Medulla oblongata (tissue), 1 donor: ENCODE measurements around the gene PARD3B.

Experiments used
- DNase-seq: peaks from one replicate; pipeline ENCODE4 v3.0.0-alpha.2; 2015; ENCODE audit errors: extremely low spot score

PARD3B gene

GRCh38 chr2:204583773-204584172 is 38.5 kb downstream of the PARD3B start:
- DNase-seq, result peak; percentile 56

DNA sequence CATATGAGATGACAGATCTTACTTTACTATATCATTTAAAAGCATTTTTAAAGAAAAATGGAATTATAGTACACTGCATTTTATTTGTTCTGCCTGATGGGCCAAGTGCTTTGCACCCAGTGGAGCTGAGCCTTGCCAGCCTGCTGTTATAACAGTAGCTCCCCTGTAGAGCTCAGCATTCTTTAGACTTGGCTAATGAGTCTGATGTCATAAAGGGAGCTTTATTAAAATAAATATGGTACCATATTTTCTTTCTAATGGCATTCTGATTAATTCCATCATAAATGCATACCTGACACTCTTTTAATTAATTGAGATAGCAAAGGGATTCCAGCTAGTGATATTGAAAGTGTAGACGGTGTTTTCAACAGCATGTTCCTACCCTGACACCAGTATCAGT is 40.7 kb downstream of the PARD3B start:
- DNase-seq, result no peak

DNA sequence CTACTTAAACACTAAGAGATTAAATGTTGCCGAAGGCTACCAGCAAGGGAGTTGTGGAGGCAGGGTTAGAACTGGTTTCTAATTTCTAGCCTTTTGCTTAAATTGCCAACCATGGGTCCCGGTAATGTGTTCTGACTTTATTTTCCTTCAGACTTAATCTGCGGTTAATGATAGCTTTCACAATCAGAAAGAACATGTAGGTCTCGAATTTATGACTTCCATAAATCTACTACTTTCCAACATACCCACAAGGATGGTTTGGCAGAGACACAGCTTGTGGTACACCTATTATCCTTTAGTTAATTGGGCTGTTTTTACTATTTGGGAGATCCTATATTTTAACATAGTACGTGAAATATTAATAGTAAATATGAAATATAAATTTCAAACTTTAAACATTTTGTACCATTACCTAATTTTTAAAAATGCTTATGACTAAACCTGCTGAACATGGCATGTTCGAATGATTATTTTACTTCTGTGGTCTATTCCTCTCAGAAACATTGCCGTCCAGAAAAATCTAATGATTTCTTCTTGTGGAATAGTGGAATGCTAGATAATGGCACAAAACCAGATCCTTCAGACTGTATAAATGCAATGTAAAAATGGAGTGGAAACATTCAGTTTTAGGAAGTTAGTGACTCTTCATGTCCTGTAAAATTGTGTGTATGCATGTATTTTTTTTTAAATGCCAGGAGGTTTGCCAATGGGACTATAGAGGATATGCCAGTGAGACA is 41.3 kb downstream of the PARD3B start:
- no peak for DNase-seq

- DNase-seq, result no peak
Observed at GRCh38 chr2:204590063-204590462, 44.8 kb downstream of the PARD3B start.

- DNase-seq, result peak; percentile 21
Observed at GRCh38 chr2:204591225-204591624, 46.0 kb downstream of the PARD3B start.

DNA sequence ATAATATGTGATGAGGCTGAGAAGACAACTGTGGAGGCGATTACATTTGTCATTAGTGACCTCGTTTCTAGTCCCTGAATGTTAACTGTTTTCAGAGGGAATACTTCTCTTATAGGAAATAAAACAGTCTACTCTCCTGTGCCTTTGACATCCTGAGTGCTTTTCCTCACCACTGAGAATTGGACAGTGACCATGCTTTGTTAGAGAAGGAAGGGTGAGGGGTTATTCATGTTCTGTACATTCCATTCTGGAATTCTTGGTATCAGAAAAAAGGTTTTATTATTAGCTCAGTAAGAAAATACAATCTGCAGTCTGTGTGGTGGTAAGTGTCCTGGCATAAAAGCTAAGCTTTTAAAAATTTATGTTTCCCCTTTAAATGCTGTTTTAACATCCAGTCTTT is 58.8 kb downstream of the PARD3B start:
- DNase-seq, result no peak

GRCh38 chr2:204608237-204608939 is 63.1 kb downstream of the PARD3B start:
- DNase-seq, result peak; percentile 73

DNA sequence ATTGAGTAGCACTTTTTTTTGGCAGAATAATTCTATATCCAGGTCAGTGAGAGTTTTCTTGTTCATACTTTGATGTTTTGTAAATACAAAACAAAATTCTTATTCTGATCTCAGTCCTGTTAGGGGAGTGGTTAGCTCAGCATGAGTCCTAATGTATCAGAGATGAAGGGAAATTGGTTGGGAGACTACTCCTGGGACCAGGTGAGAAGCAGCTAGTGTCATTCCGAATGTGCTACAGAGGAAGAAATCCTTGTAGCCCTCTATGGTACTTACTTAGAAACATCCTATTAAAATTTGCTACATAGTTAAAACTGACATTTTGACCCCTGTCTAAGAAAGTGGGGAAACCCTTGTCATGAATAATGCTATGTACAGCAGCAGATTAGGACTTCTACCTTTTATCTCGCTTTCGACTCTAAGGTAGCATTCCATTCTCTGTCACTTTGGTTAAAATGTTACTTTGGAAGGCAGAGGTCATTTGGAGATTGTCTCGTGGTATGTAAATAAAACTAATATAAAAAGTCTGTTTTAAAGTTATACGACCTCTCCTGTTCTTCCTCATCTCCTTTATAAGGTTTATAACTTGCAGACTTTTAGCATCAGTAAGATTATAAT is 65.8 kb downstream of the PARD3B start:
- DNase-seq, result no peak

DNA sequence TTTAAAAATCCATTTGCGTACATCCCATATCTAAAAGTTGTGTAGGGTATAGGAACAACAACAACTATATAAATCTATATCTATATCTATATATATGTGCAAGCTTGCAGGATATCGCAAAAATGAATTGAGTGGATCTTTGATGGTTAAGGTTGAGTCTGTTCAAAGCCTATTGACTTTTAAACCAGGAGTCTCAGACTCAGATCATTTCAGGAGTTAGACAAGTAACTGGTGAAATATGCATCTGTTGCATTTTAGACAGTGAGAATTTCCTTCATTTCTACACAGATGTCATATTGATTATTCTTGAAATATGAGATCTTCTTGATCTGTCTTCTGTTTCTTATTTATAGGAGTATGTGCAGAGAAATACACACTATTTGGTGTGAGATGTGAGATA is 66.5 kb downstream of the PARD3B start:
- no peak for DNase-seq

DNA sequence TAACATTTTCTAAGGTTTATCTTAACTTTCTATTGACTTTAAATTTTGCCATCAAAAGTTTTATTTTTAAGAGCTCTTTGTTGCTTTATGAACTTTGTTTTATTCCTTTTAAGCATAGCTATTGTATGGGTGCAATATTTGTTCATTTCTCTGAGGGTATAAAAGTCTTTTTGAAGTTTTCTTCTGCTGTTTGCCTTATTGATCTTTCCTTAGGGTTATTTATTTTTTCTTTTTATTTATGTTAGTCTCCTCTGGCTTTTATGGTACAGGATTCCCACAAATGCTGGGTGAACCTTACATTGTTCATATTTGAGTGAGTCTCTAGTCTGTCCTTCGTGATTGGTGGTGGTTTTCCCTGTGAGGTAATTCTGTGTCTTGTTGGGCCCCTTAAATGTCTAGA is 68.4 kb downstream of the PARD3B start:
- no peak for DNase-seq

DNA sequence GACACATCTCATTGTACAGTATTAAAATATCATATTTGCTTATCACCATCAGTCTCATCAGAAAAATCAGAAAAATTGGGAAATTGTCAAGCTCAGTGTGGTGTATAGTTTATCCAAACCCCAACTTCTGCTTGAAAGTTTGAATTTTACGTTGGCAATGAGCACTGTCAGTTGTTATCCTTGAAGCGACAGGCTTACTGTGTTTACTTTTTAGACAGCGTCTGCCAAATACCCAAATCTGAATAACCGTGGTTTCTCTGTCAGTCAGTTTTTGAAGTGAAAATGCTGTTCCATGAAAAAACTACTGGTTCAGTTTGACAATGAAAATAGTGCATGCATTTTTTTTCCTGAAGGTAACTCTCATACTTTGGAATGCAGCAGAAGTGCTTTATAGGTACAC is 70.2 kb downstream of the PARD3B start:
- no peak for DNase-seq

GRCh38 chr2:204625135-204625534 is 79.9 kb downstream of the PARD3B start:
- DNase-seq, result peak; percentile 85

DNA sequence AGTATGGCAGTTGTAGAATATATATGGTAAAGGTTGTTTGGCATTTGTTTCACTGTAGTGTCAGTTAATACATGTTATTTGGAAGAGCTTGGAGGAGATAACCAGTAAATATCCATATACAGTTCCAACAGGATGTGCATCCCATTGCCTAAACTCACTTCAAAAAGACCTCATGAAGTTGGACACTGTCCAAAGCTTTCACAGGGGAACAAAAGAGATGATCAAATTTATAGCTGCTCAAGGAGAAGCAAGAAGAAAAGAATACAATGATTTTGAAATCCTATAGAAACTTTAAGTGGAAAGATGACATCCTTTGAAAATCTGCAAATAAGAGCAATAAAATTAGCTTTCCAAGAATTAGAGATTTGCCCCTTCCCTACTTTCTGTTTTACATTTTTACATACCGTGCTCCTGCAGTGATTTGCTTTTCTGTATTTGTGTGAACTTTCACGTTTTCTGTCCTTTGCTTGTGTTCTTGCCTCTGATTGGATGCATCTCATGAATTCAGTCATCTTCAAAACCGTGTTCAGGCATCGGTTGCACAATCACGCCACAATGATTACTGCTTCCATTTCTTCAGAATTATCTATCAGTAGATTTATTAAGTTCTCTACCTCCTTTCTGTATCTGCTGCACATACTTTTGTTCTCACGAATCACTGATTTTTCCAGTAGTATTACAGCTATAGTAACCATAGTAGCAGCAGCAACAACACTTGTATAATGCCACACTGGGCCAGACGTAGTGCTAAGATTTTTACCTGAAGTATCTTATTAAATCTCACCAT is 83.8 kb downstream of the PARD3B start:
- no peak for DNase-seq

DNA sequence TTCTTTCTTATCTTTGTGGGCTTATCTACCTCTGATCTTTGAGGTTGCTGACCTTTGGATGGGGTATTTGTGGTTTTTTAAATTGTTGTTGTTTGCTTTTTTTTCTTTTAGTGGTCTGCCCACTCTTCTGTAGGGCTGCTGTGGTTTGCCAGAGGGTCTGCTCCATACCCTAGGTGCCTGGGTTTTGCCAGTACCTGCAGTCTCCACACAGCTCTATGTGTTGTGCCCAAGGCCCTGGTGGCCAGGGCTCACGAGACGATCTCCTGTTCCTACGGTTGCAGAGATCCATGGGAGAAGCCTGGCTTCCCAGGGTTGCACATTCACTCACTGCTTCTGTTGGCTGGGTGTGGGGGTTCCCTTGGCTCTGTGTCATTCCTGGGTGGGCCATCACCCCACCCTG is 87.1 kb downstream of the PARD3B start:
- DNase-seq, result no peak

DNA sequence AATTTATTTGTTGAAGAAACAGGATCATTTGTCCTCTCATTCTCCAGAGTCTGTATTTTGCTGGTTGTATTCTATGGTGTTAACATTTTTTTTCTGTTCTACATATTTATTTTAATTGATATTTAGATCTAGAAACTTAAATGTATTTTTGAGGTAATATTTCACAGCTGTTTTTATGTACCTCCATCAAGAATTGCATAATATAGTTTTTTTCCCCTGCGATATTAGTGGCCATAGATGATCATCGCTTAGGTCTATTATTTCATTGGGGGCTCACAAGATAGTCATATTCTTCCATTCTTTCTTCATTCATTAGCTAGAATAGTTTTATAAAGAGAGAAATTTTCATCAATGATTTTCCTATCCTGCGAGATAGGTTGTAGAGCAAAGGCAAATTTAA is 89.3 kb downstream of the PARD3B start:
- DNase-seq, result no peak

GRCh38 chr2:204635478-204635877 is 90.2 kb downstream of the PARD3B start:
- DNase-seq, result no peak

GRCh38 chr2:204638471-204639194 is 93.4 kb downstream of the PARD3B start:
- DNase-seq, result no peak

DNA sequence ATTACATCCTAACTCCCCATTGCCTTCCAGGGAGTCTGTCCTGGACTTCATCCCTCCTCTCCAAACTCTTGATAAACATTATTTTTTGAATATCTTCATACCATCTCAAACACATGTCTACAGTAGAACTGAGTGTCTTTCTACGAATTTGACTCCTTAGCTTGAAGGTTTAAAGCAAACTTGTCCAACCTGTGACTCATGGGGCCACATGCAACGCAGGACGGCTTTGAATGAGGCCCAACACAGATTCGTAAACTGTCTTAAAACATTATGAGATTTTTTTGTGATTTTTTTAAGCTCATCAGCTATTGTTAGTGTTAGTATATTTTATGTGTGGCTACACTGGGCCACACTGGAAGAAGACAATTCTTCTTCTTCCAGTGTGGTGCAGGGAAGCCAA is 98.1 kb downstream of the PARD3B start:
- DNase-seq, result no peak

DNA sequence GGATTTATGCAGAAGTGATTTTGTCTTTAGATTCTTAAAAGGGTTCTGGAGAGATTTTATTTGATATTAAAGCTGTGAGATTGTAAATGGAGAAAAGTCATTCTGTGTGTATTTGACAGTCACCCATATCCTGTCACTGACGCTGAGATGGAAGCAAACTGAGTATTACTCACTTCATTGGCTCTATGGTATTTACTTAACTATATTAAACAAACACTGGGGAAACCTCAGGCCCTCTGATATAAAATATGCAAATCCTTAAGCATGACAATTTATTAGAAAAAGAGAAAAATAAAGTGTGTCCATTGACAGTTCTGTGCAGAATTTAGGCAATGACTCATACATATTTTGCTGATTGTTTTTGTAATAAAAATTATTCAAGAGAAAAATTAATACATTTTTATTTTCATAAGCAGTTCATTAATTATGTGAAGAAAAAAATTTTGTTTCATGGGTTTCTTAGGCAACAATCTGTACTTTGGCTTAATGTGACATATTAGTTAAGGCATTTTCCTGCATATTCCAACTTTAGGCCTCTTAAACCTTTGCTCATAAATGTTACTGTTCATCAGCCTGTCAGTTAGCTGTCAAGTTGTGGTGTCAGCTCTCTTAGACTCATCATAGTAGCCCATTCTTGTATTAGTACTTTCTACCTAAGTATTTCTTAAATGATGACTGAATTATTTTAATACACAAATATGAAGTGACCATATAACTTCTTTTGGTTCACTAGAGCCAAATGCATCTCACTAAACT is 99.9 kb downstream of the PARD3B start:
- no peak for DNase-seq

- no peak for DNase-seq
Observed at GRCh38 chr2:204647626-204648025, 102.4 kb downstream of the PARD3B start.

GRCh38 chr2:204650611-204651010 is 105.3 kb downstream of the PARD3B start:
- DNase-seq, result no peak
